Stimulated activated CD4-positive, alpha-beta T cell treated with anti-CD3 and anti-CD28 coated beads, Interleukin-1b, Interleukin-23, amount 100 ng/mL, for 24 hours (primary cell): ENCODE results near the gene LVRN.
"Not testable (repeated sequence)": the region's sequence is repeated elsewhere in the genome, so short reads cannot be mapped to it uniquely, and the experiment has no call there.

Experiments
- DNase-seq, 4 experiments: peaks; one replicate each; pipeline ENCODE4 v3.0.0-alpha.2; 2020; ENCODE audit warnings: low read depth in 4 of 4, low spot score in 1 of 4

Gene LVRN, protein sequence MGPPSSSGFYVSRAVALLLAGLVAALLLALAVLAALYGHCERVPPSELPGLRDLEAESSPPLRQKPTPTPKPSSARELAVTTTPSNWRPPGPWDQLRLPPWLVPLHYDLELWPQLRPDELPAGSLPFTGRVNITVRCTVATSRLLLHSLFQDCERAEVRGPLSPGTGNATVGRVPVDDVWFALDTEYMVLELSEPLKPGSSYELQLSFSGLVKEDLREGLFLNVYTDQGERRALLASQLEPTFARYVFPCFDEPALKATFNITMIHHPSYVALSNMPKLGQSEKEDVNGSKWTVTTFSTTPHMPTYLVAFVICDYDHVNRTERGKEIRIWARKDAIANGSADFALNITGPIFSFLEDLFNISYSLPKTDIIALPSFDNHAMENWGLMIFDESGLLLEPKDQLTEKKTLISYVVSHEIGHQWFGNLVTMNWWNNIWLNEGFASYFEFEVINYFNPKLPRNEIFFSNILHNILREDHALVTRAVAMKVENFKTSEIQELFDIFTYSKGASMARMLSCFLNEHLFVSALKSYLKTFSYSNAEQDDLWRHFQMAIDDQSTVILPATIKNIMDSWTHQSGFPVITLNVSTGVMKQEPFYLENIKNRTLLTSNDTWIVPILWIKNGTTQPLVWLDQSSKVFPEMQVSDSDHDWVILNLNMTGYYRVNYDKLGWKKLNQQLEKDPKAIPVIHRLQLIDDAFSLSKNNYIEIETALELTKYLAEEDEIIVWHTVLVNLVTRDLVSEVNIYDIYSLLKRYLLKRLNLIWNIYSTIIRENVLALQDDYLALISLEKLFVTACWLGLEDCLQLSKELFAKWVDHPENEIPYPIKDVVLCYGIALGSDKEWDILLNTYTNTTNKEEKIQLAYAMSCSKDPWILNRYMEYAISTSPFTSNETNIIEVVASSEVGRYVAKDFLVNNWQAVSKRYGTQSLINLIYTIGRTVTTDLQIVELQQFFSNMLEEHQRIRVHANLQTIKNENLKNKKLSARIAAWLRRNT

DNA sequence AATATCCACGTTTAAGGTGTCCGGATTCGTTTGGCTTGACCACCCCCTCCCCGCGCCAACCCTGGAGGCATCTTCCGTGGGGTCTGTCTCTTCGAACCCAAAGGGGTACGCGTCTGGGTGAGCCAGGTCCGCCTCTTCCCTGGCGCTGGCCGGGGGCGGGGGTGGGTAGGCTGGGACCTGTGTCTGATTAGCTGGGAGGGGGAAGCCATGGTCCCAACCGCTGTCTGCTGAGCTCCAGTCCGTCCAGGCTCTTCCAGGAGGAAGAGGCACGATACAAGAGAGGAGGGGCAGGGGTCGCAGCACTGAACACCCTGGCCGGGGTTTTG lies at the start of gene LVRN:
TSS of gene LVRN (plus strand) at position 237 of the 326 bp plus-strand sequence. CDS start 143 bp downstream, outside the sequence.
- no peak for DNase-seq

DNA sequence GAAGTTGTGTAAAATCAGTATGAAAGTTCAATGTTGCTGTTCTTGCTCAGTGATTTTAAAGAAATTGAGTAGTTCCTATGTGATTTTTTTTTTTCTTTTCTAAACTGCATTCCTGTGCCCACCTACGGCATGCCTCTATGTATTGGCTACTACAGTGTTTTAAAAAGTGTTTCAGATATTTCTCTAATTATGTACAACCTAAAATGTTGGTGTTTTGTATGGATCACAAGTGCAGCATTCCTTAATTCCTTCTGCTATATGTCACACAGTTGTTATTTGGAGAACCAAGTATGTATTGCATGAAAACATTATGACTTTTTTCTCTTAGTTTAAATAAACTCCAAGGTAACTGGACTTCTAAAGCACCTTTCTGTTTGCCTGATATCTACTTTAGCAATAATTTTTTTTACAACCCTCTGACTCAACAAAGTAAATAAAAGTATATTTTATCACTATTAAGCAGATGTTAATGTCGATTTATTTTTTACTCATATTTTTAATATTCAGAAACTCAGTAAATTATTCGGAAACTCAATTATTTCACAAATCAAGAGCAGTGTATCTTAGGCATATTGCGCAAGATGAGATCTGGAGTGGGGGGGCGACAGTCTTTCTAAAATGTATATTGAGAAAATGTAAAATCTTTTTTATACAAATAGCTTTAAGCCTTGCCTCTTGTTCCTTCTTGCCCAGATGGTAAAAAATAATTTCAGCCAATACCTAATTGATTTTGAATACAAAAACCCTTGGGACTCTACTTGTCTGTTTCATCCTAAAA lies 48.5 kb upstream of the LVRN start:
- not testable (repeated sequence) for DNase-seq

DNA sequence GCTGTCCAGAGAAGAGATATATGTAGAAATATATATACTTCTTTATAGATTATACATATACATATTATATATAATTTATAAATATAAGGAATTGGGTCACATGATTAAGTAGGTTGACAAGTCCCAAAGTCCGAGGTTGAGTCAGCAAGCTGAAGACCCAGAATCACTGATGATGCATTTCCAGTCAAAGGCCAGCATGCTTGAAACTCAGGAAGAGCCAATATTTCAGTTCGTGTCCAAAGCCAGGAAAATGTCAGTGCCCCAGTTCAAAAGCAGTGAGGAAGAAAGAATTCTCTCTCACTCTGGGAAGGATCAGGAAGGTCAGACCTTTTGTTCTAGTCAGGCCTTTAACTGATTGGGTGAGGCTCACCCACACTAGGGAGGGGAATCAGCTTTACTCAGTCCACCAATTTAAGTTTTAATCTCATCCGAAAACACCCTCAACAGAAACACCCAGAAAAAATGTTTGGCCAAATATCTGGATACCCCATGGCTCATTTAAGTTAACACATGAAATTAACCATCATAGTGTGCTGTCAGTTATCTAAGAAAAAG lies 42.0 kb upstream of the LVRN start:
- DNase-seq = no peak

DNA sequence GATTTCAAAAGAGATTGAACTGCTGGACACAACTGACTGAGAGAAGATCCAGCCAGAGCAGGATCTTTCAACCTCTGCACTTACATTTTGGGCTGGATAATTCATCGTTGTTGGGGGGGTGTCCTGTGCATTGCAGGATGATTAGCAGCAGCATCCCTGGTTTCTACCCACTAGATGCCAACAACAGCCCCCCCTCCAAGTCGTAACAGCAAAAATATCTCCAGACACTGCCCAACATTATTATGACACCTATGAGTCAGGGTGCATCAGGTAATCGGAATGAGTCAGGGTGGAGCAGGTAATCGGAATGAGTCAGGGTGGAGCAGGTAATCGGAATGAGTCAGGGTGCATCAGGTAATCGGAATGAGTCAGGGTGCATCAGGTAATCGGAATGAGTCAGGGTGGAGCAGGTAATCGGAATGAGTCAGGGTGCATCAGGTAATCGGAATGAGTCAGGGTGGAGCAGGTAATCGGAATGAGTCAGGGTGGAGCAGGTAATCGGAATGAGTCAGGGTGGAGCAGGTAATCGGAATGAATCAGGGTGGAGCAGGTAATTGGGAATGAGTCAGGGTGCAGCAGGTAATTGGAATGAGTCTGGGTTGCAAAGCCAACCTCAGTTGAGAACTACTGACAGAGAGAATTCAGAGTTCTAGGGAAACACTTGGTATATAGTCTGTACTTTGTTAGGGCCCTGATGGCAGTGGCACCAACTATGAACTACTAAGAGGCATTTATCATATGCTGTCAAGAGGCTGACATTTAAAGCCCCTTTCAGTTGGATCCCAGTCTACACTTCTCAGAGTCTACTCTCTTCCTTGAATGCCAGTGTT lies 33.5 kb upstream of the LVRN start:
- not testable (repeated sequence) for DNase-seq

DNA sequence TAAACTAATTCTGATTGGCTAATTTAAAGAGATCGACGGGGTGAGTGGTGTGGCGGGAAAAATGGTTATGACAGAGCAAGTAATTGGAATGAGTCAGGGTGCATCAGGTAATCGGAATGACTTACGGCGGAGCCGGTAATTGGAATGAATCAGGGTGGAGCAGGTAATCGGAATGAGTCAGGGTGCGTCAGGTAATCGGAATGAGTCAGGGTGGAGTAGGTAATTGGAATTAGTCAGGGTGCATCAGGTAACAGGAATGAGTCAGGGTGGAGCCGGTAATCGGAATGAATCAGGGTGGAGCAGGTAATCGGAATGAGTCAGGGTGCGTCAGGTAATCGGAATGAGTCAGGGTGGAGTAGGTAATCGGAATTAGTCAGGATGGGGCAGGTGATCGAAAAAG lies 32.1 kb upstream of the LVRN start:
- not testable (repeated sequence) for DNase-seq

DNA sequence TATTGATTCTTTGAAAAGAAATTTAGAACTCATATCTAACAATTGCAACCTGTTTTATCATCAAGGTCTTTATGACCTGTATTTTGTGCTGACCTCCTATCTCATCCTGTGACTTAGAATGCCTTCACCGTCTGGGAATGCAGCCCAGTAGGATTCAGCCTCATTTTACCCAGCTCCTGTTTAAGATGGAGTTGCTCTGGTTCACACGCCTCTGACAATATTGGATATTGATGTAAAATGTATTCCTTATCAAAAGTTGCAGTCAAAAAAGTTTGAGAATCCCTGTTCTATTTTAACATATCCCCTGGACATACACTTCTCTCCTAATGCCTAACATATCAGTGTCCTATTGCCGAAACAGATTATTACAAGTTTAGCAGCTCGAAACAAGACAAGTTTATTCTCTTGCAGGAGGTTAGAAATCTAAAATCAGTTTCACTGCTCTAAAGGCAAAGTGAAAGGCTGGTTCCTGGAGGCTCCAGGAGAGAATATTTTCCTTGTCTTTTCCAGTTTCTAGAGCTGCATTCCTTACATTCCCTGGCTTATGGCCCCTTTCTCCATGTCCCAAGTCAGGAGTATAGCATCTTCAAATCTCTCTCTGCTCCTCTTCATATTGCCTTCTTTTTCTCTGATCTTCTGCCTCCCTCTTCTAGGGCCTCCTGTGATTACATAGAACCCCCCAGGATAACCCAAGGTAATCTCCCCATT lies 31.5 kb upstream of the LVRN start:
- no peak for DNase-seq

DNA sequence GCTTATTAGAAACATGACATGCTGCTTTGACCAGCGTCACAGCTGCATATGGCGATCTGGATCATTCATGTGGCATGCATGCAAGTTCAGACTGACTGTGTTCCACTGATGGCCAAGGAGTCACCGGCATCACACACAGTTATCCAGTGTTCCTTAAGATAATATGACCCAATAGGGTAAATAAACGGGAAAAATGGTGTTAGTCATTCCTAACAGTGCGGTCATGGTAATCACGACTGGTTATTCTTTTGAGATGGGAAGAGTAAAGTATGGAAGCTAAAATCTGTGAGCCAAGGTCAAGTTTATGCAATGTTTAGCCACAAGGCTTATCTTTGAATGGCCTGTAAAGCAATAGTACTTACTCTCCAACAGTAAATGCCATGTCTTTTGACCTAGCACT lies 29.3 kb upstream of the LVRN start:
- DNase-seq = no peak

DNA sequence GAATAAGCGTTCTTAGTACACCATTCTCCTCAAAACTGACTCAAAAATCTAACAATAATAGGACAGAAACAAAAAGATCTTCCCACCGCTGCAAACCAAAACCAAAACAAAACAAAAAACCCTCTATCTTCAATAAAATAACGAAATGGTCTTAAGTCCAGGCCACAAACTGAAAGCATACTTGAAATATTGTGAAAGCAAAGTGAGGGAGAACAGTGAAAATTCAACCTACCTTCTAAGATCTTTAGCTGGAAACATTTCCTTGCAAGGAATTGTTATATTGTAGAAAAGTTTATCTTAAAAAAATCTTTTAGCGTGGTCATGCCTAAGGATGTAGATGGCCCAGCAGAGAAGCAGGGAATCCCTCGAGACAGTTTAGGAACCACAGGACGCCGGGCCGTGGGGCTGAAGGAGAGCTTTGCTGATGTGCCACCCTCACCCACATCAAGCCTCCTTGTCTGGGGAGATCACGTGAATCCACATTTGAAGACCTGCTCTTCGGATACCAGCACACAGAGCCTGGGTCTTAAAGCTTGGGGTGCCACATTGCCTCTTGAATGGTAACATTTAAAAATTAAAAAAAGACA lies 27.8 kb upstream of the LVRN start:
- no peak for DNase-seq

DNA sequence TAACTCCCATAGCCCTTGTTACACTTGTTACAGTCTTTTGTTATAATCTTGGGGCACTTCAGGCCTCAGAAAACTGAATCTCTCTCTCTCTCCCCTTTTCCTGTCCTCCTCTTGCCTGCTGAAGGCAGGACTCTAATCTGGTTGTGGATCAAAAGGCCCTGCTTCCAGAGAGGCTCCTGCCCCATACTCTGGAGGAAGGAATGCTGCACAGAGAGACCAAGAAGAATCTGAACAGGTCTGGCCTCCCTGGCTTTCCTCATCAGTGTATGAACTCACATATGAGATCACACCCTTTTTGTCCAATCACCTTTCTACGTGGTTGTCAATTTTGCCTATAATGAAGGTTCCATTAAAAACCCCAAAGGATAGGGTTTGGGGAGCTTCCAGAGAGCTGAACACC lies 26.2 kb upstream of the LVRN start:
- DNase-seq = no peak

DNA sequence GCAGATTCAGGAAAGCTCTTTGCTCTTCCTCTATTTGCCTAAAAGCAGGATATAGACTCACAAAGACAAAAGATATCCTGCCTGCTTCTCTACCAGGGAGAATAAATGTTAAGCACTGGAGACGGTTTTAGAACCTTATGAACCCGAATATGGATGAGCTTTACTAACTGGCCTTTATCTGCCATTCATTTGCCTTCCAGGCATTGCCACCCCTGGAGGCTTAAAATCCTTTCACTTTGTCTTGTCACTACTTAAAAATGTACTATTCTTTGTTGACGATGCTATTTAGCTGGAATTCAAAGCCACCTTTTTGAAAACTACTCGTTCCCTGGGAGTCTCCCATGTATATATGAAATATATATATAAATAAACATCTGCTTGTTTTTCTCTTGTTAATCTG lies 23.2 kb upstream of the LVRN start:
- DNase-seq = no peak

DNA sequence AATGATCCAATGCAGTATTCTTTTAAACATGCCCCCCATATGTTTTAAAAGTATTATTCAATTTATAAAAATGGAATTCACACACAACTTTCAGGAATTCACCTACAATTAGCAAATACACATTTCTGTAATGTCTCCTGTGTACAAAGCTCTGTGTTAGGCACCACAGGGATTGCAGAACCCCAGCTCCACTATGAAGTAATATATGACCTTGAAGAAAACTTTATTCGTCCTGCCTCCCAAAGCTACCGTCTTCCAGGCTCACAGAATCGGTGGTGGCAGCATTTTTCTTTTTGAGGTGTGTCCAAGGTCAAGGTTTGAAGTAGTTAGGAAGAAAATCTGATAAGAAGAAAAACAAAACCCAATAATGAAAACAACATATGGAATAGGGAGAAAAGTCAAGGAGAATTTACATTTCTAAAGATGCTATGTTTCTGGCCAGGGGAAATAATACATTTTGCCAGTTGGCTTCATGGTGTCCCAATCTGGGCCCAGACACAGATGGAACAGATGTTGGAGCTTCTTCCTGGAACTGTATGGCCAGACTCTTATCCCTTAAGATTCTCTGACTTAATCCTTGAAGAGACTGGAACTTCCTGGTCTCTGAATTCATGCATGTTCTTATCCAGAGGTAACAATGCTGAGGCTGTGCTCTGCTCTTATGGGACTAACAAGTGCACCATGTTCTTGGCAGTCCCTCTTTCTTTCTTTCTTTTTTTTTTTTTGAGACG lies 22.0 kb upstream of the LVRN start:
- no peak for DNase-seq

DNA sequence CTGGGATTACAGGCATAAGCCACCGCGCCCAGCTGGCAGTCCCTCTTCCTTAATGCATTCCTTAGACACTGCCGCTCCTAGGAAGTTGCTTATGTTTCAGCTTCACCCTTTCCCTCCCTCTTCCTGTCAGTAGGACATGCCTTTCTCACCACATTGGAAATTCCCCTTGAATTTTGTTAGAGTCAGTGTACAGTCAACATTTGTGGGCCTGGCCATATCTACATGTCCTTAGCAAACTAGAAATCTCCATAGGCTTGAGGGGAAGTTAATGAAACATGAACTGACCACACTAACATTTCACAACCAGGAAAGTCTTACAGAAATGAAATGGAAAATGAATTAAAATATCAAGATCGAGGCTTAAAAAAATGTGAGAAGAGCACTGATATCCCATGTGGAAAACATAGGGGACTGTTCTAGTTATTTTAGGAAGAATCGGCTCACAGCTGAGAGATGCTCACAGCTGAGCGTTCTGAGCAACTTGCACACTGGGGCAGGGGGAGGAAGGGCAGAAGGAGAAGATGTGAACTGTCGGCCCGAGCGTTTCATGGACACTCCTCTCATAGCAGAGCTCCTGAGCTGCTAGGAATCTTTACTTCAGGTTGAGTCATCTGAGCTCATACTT lies 21.1 kb upstream of the LVRN start:
- no peak for DNase-seq

DNA sequence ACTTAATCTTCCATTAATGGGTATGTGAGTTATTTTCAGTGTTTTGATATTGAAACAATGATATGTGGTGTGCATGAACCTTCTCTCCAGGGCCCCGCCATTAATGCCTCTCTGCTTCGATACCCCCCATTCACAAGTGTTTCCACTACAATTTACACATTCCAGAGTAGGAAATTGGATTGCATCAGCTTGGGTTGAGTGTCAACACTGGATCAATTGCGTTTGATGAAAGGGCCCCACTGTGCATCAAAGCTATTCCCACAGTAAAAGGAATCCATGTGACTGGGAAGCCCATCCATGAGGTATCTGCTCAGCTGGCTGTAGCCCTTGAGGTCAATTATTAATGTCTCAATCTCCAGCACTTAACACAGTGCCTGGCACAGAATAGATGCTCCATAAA lies 17.8 kb upstream of the LVRN start:
- DNase-seq = no peak

DNA sequence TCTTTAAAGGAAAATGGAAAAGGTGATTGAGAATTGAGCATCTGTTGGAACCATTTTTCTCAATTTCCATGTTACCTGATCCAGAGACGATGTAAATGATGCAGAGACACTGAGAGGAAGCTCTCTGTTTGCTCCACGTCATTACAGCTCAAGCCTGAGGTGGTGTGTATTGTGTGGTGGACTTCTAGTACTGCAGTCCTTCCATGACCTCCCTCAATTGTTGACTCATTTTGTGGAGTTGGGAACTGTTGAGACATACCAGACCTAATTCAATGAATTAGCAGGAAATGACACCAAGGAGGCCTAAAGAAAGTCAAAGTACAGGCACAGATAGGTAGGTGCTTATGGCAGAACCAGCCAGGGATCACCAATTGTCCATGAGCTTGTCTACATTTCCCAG lies 15.6 kb upstream of the LVRN start:
- DNase-seq = no peak

DNA sequence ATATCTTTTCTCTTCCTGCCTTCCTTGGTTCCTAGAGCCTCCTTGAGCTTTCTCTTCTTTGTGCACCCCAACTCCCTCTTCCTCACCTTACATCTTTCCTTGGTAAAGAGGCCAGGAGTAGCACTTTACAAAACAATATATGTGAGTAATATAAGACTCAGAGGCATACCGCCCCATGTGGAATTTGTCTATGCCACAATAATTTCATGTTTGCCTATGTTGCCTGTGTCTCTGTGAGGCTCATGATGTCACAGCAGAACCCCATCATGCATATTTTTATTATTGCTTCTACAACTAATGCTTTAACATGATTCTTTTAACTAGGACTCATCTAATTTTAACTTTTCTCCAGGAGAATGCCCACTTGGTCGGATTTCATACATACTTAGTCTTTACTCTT lies 15.0 kb upstream of the LVRN start:
- no peak for DNase-seq

DNA sequence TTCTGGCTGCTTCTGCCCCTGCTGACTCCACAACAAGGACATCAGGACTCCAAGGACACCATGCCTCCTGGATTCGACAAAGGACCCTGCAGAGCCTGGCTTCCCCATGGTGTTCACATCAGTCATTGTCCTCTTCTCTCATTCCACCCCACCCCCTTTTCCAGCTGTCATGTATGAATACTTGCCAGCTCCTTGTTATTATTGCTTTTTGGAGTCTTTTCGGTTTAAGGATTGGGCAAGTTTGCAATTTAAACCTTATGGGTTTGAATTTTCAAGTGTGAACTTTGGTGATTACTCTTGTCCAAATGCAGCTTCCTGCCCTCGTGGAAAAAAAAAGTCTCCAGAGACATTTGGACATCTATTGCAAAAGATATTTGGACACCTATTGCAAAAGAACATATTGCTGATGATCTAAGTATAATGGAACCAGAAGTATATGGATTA lies 14.2 kb upstream of the LVRN start:
- DNase-seq = no peak

DNA sequence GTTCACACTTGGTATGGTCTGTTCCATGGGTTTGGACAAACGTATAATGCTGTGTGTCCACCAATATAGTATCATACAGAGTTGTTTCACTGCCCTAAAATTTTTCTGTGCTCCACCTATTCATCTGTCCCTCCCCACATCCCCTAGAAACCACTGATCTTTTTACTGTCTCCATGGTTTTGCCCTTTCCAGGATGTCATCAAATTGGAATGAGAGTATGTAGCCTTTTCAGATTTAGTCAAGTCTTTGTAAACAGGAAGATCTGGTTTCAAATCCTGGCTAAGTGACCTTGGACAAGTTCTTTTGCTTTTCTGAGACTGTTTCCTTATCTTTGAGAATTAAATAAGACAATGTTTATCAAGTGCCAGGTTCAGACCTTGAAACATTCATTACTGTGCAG lies 13.2 kb upstream of the LVRN start:
- no peak for DNase-seq

DNA sequence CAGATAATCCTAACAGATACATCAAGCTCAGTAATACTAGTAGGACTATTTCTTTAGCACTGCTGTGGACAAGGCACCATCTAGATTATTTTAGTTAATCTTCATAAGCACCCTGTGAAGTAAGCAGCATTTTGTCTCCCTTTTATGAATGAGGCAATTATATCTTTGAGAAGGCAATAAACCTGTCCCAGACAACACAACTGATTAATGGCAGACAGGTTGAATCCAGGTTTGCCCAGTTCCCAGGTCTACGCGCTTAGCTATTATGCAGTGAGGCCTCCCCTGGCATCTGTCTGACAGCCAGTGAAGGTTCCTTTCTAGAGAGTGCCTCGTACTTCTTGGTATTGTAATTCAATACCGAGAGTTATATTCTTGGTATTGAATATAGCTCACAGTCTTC lies 9.7 kb upstream of the LVRN start:
- DNase-seq = no peak
